ENCODE data around the gene ATM. TPM values are rescaled to one million over a fixed set of nuclear protein-coding genes. Genes with fewer than 3 reads are reported as not detected.

The ATM gene
- total RNA-seq, 1 donor from 2014 or later, result 25.7 TPM

Other genes starting within 250 kb of the ATM start
- gene CUL5, start 214.2 kb upstream of the ATM start, total RNA-seq, result 19.1 TPM
- gene ACAT1, start 101.5 kb upstream of the ATM start, total RNA-seq, result 373 TPM
- gene NPAT, start 429 bp upstream of the ATM start, total RNA-seq, result 5.4 TPM
- 0.70 TPM for gene C11orf65, start 244.5 kb downstream of the ATM start, total RNA-seq

All from left lobe of liver (tissue), 1 donor.